ENCODE measurements around the gene IFT20.

Gene IFT20

GRCh38 chr17:28335201-28335958, at the start of gene IFT20, which contains the start of gene TNFAIP1:
Gene IFT20 (minus strand): TSS chr17:28335472. CDS start chr17:28331985, 3,487 bp downstream.
Gene TNFAIP1 (plus strand): TSS chr17:28335761. CDS start chr17:28339522, 3,761 bp downstream.
- peak; percentile 92 to 95 for DNase-seq (ENCODE audit: low read depth in 2 of 2)

- no peak for DNase-seq (ENCODE audit: low read depth in 2 of 2)
Observed at GRCh38 chr17:28385037-28385400, 49.7 kb upstream of the IFT20 start.

- peak; percentile 25 to 37 for DNase-seq (ENCODE audit: low read depth in 2 of 2)
Observed at GRCh38 chr17:28384281-28385036, 49.2 kb upstream of the IFT20 start.

- no peak for DNase-seq (ENCODE audit: low read depth in 2 of 2)
Observed at GRCh38 chr17:28381141-28381825, 46.0 kb upstream of the IFT20 start.

GRCh38 chr17:28379814-28380801, 44.8 kb upstream of the IFT20 start:
- no peak for DNase-seq (ENCODE audit: low read depth in 2 of 2)

GRCh38 chr17:28372945-28373274, 37.6 kb upstream of the IFT20 start:
- DNase-seq (ENCODE audit: low read depth in 2 of 2): no peak

- DNase-seq (ENCODE audit: low read depth in 2 of 2): no peak
Observed at GRCh38 chr17:28372203-28372944, 37.1 kb upstream of the IFT20 start.

GRCh38 chr17:28371245-28372202, 36.3 kb upstream of the IFT20 start, which contains the start of gene SARM1:
Gene SARM1 (plus strand): TSS chr17:28371694. CDS start chr17:28372033, 339 bp downstream.
- peak; percentile 51 to 64 for DNase-seq (ENCODE audit: low read depth in 2 of 2)

- no peak for DNase-seq (ENCODE audit: low read depth in 2 of 2)
Observed at GRCh38 chr17:28370744-28371103, 35.5 kb upstream of the IFT20 start.

- DNase-seq (ENCODE audit: low read depth in 2 of 2): no peak
Observed at GRCh38 chr17:28370035-28370743, 34.9 kb upstream of the IFT20 start, which contains the start of gene VTN. Gene VTN (minus strand): TSS chr17:28370307. CDS start chr17:28370203, 104 bp downstream.

- DNase-seq (ENCODE audit: low read depth in 2 of 2): no peak
Observed at GRCh38 chr17:28369684-28370034, 34.4 kb upstream of the IFT20 start.

- no peak for DNase-seq (ENCODE audit: low read depth in 2 of 2)
Observed at GRCh38 chr17:28368915-28369683, 33.8 kb upstream of the IFT20 start.

- no peak for DNase-seq (ENCODE audit: low read depth in 2 of 2)
Observed at GRCh38 chr17:28368306-28368831, 33.1 kb upstream of the IFT20 start.

- DNase-seq (ENCODE audit: low read depth in 2 of 2): no peak
Observed at GRCh38 chr17:28367641-28368305, 32.5 kb upstream of the IFT20 start.

GRCh38 chr17:28366605-28367004, 31.3 kb upstream of the IFT20 start:
- DNase-seq (ENCODE audit: low read depth in 2 of 2): no peak

GRCh38 chr17:28365487-28365886, 30.2 kb upstream of the IFT20 start:
- no peak for DNase-seq (ENCODE audit: low read depth in 2 of 2)
